AG08395 (cell line): Measurements from ENCODE around the gene EFCAB6.

Source experiments
- DNase-seq: peaks from one replicate; pipeline ENCODE4 v3.0.0; 2012; ENCODE audit warnings: mixed read lengths, low spot score

EFCAB6 gene

DNA sequence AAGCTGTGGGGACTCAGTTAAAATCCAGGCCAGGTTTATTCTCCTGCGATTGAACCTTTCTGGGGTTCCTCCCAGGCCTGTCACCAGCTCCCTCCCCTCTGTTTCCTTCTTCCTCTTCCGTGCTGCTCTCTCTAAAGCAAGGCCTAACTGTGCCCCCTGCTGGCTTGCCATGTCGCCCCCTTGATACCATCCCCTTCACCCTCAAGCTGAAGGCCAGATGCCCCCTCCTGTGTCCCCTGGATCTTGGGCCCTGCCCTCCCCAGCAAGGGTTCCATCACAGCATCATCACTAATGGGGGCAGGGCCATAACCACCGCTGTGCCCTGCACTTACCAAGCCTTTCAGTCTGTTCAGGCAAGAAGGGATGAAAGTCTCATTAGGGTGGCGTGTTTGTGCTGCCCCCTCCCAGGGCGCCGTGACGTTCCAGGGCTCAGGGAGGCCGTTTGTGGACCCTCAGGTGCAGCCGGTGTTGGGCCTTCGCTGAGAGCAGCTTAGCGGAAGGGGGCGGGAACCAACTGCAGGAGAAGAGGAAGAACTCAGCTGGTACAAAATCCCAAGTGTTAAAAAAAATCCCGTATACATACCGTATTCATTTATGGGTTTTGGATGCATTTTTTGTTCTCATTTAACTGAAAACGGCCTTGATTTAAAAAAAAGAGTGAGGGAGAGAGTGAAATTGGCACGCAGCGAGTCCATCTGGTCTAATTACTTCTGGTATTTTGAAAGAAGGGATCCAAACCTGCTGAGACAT is 330.4 kb downstream of the EFCAB6 start:
- DNase-seq: no peak

DNA sequence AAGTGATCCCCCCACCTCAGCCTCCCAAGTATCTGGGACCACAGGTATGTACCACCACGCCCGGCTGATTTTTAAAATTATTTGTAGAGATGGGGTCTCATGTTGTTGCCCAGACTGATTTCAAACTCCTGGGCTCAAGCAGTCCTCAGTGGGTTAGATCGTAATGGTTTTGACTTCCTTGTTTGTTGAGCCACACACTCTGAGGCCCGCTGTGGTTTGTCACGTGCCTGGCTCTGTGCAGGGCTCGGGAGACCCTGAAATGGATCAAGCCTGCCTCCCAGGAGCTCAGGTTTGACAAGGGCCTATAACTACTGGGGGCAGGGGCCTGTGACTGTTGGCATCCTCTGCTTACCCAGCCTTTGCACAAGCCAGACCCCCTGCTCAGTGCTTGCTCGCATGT is 332.1 kb downstream of the EFCAB6 start:
- no peak for DNase-seq

DNA sequence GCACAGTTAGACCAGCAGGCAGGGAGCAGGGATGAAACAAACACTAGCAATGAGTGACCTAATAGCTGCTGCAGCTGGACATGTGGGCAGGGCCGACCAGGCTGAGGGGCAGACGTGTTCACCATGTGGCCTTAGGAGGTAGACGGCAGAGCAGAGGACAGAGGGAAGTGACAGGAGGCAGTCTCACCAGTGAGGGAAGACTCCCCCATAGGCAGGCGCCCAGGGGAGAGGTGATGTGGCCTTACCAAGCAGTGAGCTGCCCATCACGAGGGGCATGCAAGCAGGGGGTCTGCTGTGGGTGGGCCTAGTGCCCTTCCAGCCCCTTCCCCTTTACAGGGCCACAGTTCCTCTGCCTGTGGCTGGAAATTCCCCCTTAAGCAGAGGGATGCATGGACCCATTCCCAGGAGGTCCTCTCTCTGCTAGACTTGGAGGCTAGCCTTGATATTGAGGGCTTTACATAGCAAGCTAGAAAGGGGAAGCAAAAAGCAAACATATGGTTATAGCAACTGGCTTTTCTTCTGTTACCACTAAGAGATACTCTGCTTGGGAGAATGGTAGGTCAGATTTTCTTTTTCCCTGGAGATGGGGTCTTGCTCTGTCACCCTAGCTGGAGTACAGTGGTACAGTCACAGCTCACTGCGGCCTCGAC is 332.7 kb downstream of the EFCAB6 start:
- no peak for DNase-seq
